SK-N-SH treated with all-trans-retinoic acid at 6 μM for 48 hours (cell line): ENCODE results near the gene STARD3.

Source experiments
- ZC3H10 ChIP-seq: fragments of 250-450 bp; sonication (Bioruptor Pico); IDR thresholded peaks from 2 replicates; pipeline ENCODE4 v1.5.1; 2021; ENCODE audit warnings: mild to moderate bottlenecking, moderate library complexity
- ZNF70 ChIP-seq: fragments of 450-650 bp; formaldehyde crosslinking; IDR thresholded peaks from 2 replicates; pipeline ENCODE4 v1.5.0; 2020; ENCODE audit warnings: mild to moderate bottlenecking, moderate library complexity

GRCh38 chr17:39688945-39689344, 52.0 kb downstream of the STARD3 start:
- TF ChIP-seq ZC3H10 (CRISPR knock-in tag) (no peak), ZNF70 (CRISPR knock-in tag) (no peak)
